PC-3 (cell line): Measurements from ENCODE around the gene PICALM. TPM values are rescaled to one million over a fixed set of nuclear protein-coding genes. Genes with fewer than 3 reads are reported as not detected.

ENCODE experiments used
- ATAC-seq: fragments of 200-7000 bp; cut with Tn5 transposase; 2 replicates; pipeline ENCODE4 v1.9.1; 2020; ENCODE audit warnings: mild to moderate bottlenecking, moderate library complexity
- BruUV-seq: library from RNA; stranded (reverse); fragments of 400-500 nt; replicated peaks from 2 replicates; lab custom pipeline; 2021; lab: Mats Ljungman, UMichigan
- CTCF ChIA-PET: fragments of 300-600 bp; sonication (Branson Sonifier 250); formaldehyde crosslinking; loops from one replicate; lab custom pipeline; 2022; ENCODE audit warnings: antibody characterized with exemption; lab: Charles Lee
- POLR2A ChIA-PET: fragments of 300-600 bp; sonication (Branson Sonifier 250); formaldehyde crosslinking; loops from one replicate; lab custom pipeline; 2022; ENCODE audit warnings: antibody characterized with exemption; ENCODE audit not compliant: unreplicated experiment; lab: Charles Lee
- DNase-seq: peaks from one replicate; pipeline ENCODE4 v3.0.0-alpha.2; 2015
- H2AFZ ChIP-seq: fragments of 300-600 bp; sonication (generic); 2 replicates; pipeline ENCODE4 v1.6.0; 2016; ENCODE audit warnings: antibody characterized with exemption, low read length
- H3F3A ChIP-seq: fragments of 300-600 bp; sonication (generic); one replicate; pipeline ENCODE4 v1.6.0; 2017; ENCODE audit warnings: antibody characterized with exemption, low read length, control low read depth, mild to moderate bottlenecking; ENCODE audit not compliant: unreplicated experiment
- H3K27ac ChIP-seq: fragments of 300-600 bp; sonication (generic); 2 replicates; pipeline ENCODE4 v1.5.1; 2016; ENCODE audit warnings: mild to moderate bottlenecking, low read length
- H3K27me3 ChIP-seq: fragments of 300-600 bp; sonication (generic); 2 replicates; pipeline ENCODE4 v1.6.1; 2016; ENCODE audit warnings: low read length, mixed read lengths
- H3K36me3 ChIP-seq: fragments of 300-600 bp; sonication (generic); 2 replicates; pipeline ENCODE4 v1.6.1; 2016; ENCODE audit warnings: low read depth, mixed run types, low read length, mixed read lengths
- H3K4me1 ChIP-seq: fragments of 300-600 bp; sonication (generic); 2 replicates; pipeline ENCODE4 v1.5.1; 2016; ENCODE audit warnings: low read length; ENCODE audit not compliant: insufficient read depth
- H3K4me2 ChIP-seq: fragments of 300-600 bp; sonication (generic); 2 replicates; pipeline ENCODE4 v1.6.0; 2016; ENCODE audit warnings: low read length
- H3K4me3 ChIP-seq: fragments of 300-600 bp; sonication (generic); 2 replicates; pipeline ENCODE4 v1.5.1; 2016; ENCODE audit warnings: mild to moderate bottlenecking, low read length, mixed read lengths
- H3K79me2 ChIP-seq: fragments of 300-600 bp; sonication (generic); 2 replicates; pipeline ENCODE4 v1.6.1; 2017; ENCODE audit warnings: low read length, mixed read lengths
- H3K9ac ChIP-seq: fragments of 300-600 bp; sonication (generic); 2 replicates; pipeline ENCODE4 v1.6.0; 2016; ENCODE audit warnings: mild to moderate bottlenecking, low read length
- H3K9me2 ChIP-seq: fragments of 300-600 bp; sonication (generic); replicated peaks from 2 replicates; pipeline ENCODE4 v1.6.1; 2016; ENCODE audit warnings: mixed run types, low read length, mixed read lengths
- H3K9me3 ChIP-seq: fragments of 300-600 bp; sonication (generic); 2 replicates; pipeline ENCODE4 v1.6.1; 2016; ENCODE audit warnings: low read length, mixed read lengths
- H4K20me1 ChIP-seq: fragments of 300-600 bp; sonication (generic); 2 replicates; pipeline ENCODE4 v1.6.1; 2016; ENCODE audit warnings: low read length, mixed read lengths
- CTCF ChIP-seq: fragments of 300-600 bp; sonication (generic); conservative IDR thresholded peaks from 2 replicates; pipeline ENCODE4 v1.5.1; 2017; ENCODE audit warnings: antibody characterized with exemption, low read depth, mild to moderate bottlenecking, low read length
- EZH2 ChIP-seq: fragments of 300-600 bp; sonication (generic); IDR thresholded peaks from one replicate; pipeline ENCODE4 v1.6.1; 2017; ENCODE audit warnings: antibody characterized with exemption, mild to moderate bottlenecking, low read length; ENCODE audit not compliant: unreplicated experiment
- EZH2phosphoT487 ChIP-seq: fragments of 300-600 bp; sonication (generic); IDR thresholded peaks from 2 replicates; pipeline ENCODE4 v1.6.1; 2018; ENCODE audit warnings: mild to moderate bottlenecking, antibody characterized with exemption, low read length, borderline replicate concordance
- intact Hi-C: fragments of 100-400 bp; cut with micrococcal nuclease; formaldehyde crosslinking; loops from 2 replicates; pipeline ENCODE4 v1.9.0; 2023
- total RNA-seq: library from RNA; depleted of rRNA; stranded (reverse); fragments of >200 nt; gene quantifications from 2 replicates; pipeline ENCODE4 v1.2.3, GENCODE V29; 2014

Gene PICALM
- total RNA-seq, 1 experiment from 2014 or later, result 59.3 TPM

- H3K4me1 ChIP-seq, result peaks cover 9% of the 10 kb centered on the region; the same call in 1 of the 2 replicates
- H3K27me3 ChIP-seq, result no peaks in the 10 kb centered on the region
- DNase-seq (peak; percentile 37), ATAC-seq (peak; percentile 47)
- no peak overlapping the region for H3K4me3 ChIP-seq
- ChIA-PET POLR2A (no interaction called here), CTCF (no interaction called here)
- TF ChIP-seq CTCF, result no peak
- no peak for TF ChIP-seq EZH2
- H4K20me1 ChIP-seq, result no peaks in the 10 kb centered on the region
- H3F3A ChIP-seq, result no peaks in the 10 kb centered on the region
- no peaks in the 10 kb centered on the region for H3K9me2 ChIP-seq
- H3K9me3 ChIP-seq, result no peaks in the 10 kb centered on the region
- no peaks in the 10 kb centered on the region for H3K79me2 ChIP-seq
- intact Hi-C loops, result loop anchor here (10.0 kb wide), 1 partner anchor 246 kb away; no protein-coding TSS in a partner anchor
- H2AFZ ChIP-seq, result no peak overlapping the region
- no peak overlapping the region for H3K9ac ChIP-seq
- H3K27ac ChIP-seq, result no peak overlapping the region
- H3K4me2 ChIP-seq, result no peak overlapping the region
- H3K36me3 ChIP-seq, result no peaks in the 10 kb centered on the region
- BruUV-seq, result no TSS peak
Measured at GRCh38 chr11:85948884-85949283, 120.0 kb downstream of the PICALM start.

DNA sequence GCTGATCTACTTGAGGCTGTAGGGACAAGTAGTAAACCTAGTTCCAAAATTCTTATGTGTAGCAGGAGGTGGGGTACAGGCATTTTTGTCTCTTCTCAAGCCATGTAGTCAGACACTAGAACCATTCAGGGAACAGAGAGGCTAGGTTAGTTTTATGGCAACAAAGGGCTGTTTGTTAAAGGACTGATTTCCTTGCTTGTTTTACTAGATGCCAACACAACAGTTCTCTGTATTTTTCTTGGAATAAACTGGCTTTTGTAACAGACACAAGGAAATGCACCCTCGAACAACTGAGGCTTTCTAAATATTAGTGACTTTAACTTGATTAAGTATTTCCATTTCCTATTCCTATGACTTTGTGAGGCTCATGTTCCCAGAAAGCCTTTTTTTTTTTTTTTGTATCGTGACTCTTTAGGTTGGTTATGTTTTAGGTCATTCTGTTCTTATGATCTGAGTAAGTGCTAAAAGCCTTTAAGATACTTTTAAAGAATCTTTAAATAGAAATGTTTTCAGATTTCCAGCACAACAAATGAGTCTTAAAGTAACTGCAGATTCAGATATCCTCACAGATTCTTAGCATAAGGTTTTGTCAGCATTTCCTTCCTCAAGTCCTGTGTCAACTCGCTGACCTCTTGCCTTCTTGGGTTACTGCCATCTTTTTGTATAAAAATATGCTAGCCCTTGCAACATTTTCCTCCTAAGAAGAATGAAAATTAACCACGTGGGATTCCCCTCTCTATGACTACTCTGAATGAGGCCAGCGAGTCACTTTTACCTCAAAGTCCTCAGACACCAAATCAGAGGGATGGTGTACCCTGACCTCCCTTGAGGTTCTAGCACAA lies 121.2 kb downstream of the PICALM start:
- Histone ChIP-seq H3K9ac (no peak overlapping the region), H3K9me3 (no peaks in the 10 kb centered on the region), H3K27me3 (no peaks in the 10 kb centered on the region), H2AFZ (no peak overlapping the region), H3F3A (no peaks in the 10 kb centered on the region), H3K4me1 (peaks cover 9% of the 10 kb centered on the region; the same call in 1 of the 2 replicates), H3K4me3 (no peak overlapping the region), H3K79me2 (no peaks in the 10 kb centered on the region), H3K27ac (no peak overlapping the region), H3K9me2 (no peaks in the 10 kb centered on the region), H3K4me2 (peak overlapping the region; percentile 5; the same call in 1 of the 2 replicates), H4K20me1 (no peaks in the 10 kb centered on the region), H3K36me3 (no peaks in the 10 kb centered on the region)
- no TSS peak for BruUV-seq
- DNase-seq (peak; percentile 65), ATAC-seq (peak; percentile 29; the same call in 1 of the 2 replicates)
- CTCF ChIA-PET, result no interaction called here
- intact Hi-C loops, result loop anchor here (10.0 kb wide), 1 partner anchor 247 kb away; no protein-coding TSS in a partner anchor
- POLR2A ChIA-PET, result no interaction called here
- TF ChIP-seq CTCF (no peak), EZH2 (no peak), EZH2phosphoT487 (no peak)

DNA sequence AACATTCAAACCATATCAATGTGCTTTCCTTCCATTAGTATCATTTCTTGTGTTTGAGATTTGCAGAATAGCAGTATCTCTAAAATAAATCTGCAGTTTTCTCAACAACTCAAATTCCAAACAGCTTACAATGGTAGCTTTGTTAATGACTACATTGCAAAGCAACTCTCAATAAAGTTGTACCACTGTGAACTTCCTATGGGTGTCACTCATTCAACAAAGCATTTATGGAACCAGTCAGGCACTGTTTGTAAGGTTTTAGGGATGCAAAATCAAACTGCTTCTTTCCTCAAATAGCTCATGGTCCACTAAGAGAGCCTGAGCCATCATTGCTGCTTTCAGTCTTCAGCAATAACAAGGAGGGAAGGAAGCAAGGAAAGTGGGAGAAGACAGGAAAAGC lies 122.7 kb downstream of the PICALM start:
- Histone ChIP-seq H4K20me1 (no peaks in the 10 kb centered on the region), H3K4me3 (no peak overlapping the region), H3K9me3 (no peaks in the 10 kb centered on the region), H3K27ac (no peak overlapping the region), H3K36me3 (no peaks in the 10 kb centered on the region), H3K9ac (no peak overlapping the region), H3K4me2 (no peak overlapping the region), H2AFZ (no peak overlapping the region), H3K9me2 (no peaks in the 10 kb centered on the region), H3K27me3 (no peaks in the 10 kb centered on the region), H3K4me1 (peaks cover 9% of the 10 kb centered on the region; the same call in 1 of the 2 replicates), H3K79me2 (no peaks in the 10 kb centered on the region), H3F3A (no peaks in the 10 kb centered on the region)
- DNase-seq (peak; percentile 22), ATAC-seq (no peak)
- BruUV-seq, result no TSS peak
- TF ChIP-seq EZH2 (no peak), EZH2phosphoT487 (no peak), CTCF (no peak)
- POLR2A ChIA-PET, result no interaction called here
- intact Hi-C loops, result loop anchor here (10.0 kb wide), 1 partner anchor 249 kb away; no protein-coding TSS in a partner anchor
- CTCF ChIA-PET, result no interaction called here
